Endothelial cell of umbilical vein (primary cell): ENCODE results near the gene CBFA2T3. TPM values are rescaled to one million over a fixed set of nuclear protein-coding genes. Genes with fewer than 3 reads are reported as not detected.

Experiments used
- BruUV-seq: library from RNA; stranded (reverse); fragments of 400-500 nt; replicated peaks from 2 replicates; lab custom pipeline; 2021; lab: Mats Ljungman, UMichigan
- CTCF ChIA-PET: fragments of 300-600, 350-600 bp; sonication (Branson Sonifier 250); formaldehyde crosslinking; loops from one replicate; lab custom pipeline; 2021; ENCODE audit warnings: antibody characterized with exemption, inconsistent platforms; lab: Charles Lee
- POLR2A ChIA-PET: fragments of 300-600, 350-600 bp; sonication (Branson Sonifier 250); formaldehyde crosslinking; loops from one replicate; lab custom pipeline; 2021; ENCODE audit warnings: antibody characterized with exemption, inconsistent platforms; lab: Charles Lee
- DNase-seq: peaks from one replicate; pipeline ENCODE4 v3.0.0-alpha.2; 2011; ENCODE audit warnings: low read depth, low spot score
- FAIRE-seq: peaks from 2 replicates; lab custom pipeline; 2011; peaks lifted over from hg19 to GRCh38; lab: Jason Lieb, UNC
- H2AFZ ChIP-seq: 2 replicates; pipeline ENCODE4 v1.6.0; 2012; ENCODE audit warnings: low read depth, low read length, control low read depth, inconsistent platforms
- H3K27ac ChIP-seq: 2 replicates; pipeline ENCODE4 v1.5.1; 2011; ENCODE audit warnings: low read depth, mild to moderate bottlenecking, control low read depth, low read length, moderate library complexity; ENCODE audit not compliant: insufficient read depth
- H3K27me3 ChIP-seq, 2 experiments: 2 replicates each; pipeline versions ENCODE4 v1.6.0 to v1.6.1; 2011; ENCODE audit warnings: low read length in 2 of 2, mixed read lengths in 1 of 2; ENCODE audit not compliant: control insufficient read depth in 2 of 2, insufficient read depth in 2 of 2
- H3K36me3 ChIP-seq, 2 experiments: 2 replicates in 1 of 2; 3 replicates in 1 of 2; pipeline ENCODE4 v1.5.1; 2011; ENCODE audit warnings: low read length in 2 of 2, mild to moderate bottlenecking in 1 of 2, moderate library complexity in 1 of 2; ENCODE audit not compliant: control insufficient read depth in 2 of 2, insufficient read depth in 2 of 2; ENCODE audit errors: extremely low read depth in 1 of 2
- H3K4me1 ChIP-seq: 3 replicates; pipeline ENCODE4 v1.5.1; 2011; ENCODE audit warnings: mild to moderate bottlenecking, low read length; ENCODE audit not compliant: control insufficient read depth, insufficient read depth; ENCODE audit errors: extremely low read depth
- H3K4me2 ChIP-seq: 2 replicates; pipeline ENCODE4 v1.6.1; 2011; ENCODE audit warnings: low read length, control low read depth, mixed read lengths; ENCODE audit not compliant: insufficient read depth
- H3K4me3 ChIP-seq, 3 experiments: fragments of 200-600 bp in 1 of 3; sonication (generic), shearing (Covaris generic) in 1 of 3; replicated peaks in 1 of 3; 2 replicates each; pipeline ENCODE4 v1.5.1; 2011 to 2016; ENCODE audit warnings: control low read depth in 3 of 3, low read length in 3 of 3, mild to moderate bottlenecking in 2 of 3, inconsistent platforms in 1 of 3, low read depth in 1 of 3, moderate library complexity in 1 of 3; ENCODE audit not compliant: insufficient read depth in 1 of 3
- H3K79me2 ChIP-seq: 2 replicates; pipeline ENCODE4 v1.6.0; 2012; ENCODE audit warnings: low read length, inconsistent platforms; ENCODE audit not compliant: control insufficient read depth, insufficient read depth
- H3K9ac ChIP-seq: replicated peaks from 2 replicates; pipeline ENCODE3; 2011; ENCODE audit warnings: low read length, control low read depth; ENCODE audit not compliant: insufficient read depth; ENCODE audit errors: extremely low read depth
- H3K9me1 ChIP-seq: replicated peaks from 3 replicates; pipeline ENCODE4 v1.6.0; 2011; ENCODE audit warnings: mild to moderate bottlenecking, low read length; ENCODE audit not compliant: control insufficient read depth, insufficient read depth; ENCODE audit errors: extremely low read depth
- H3K9me3 ChIP-seq: replicated peaks from 2 replicates; pipeline ENCODE4 v1.5.1; 2012; ENCODE audit warnings: low read length, inconsistent platforms; ENCODE audit not compliant: control insufficient read depth, insufficient read depth
- H4K20me1 ChIP-seq: replicated peaks from 2 replicates; pipeline ENCODE3; 2011; ENCODE audit warnings: mild to moderate bottlenecking, low read length; ENCODE audit not compliant: control insufficient read depth, insufficient read depth; ENCODE audit errors: extremely low read depth
- EZH2 ChIP-seq: IDR thresholded peaks from 2 replicates; pipeline ENCODE4 v1.6.1; 2012; ENCODE audit warnings: borderline replicate concordance, low read depth, mild to moderate bottlenecking, moderate library complexity, low read length, inconsistent platforms; ENCODE audit not compliant: severe bottlenecking
- FOS ChIP-seq: IDR thresholded peaks from 2 replicates; pipeline ENCODE4 v1.6.1; 2011; ENCODE audit warnings: mild to moderate bottlenecking, low read length, moderate library complexity, borderline replicate concordance; ENCODE audit not compliant: insufficient read depth
- GATA2 ChIP-seq: IDR thresholded peaks from 2 replicates; pipeline ENCODE4 v1.7.0; 2011; ENCODE audit warnings: low read depth, mild to moderate bottlenecking, moderate library complexity, mixed read lengths, low read length; ENCODE audit not compliant: insufficient read length, insufficient read depth
- JUN ChIP-seq: IDR thresholded peaks from 2 replicates; pipeline ENCODE4 v1.6.1; 2011; ENCODE audit warnings: borderline replicate concordance, low read depth; ENCODE audit not compliant: insufficient read length, insufficient read depth
- MYC ChIP-seq: IDR thresholded peaks from one replicate; pipeline ENCODE4 v1.6.1; 2011; ENCODE audit warnings: mild to moderate bottlenecking, low read depth, low read length
- POLR2A ChIP-seq: IDR thresholded peaks from 2 replicates; pipeline ENCODE4 v1.6.1; 2012; ENCODE audit warnings: low read depth, mild to moderate bottlenecking, control low read depth, low read length
- POLR2AphosphoS5 ChIP-seq: IDR thresholded peaks from 2 replicates; pipeline ENCODE4 v1.6.1; 2012; ENCODE audit warnings: low read depth, mild to moderate bottlenecking, control low read depth, low read length, moderate library complexity; ENCODE audit not compliant: insufficient read depth
- dilution Hi-C: fragments of 300-500 bp; cut with MboI; formaldehyde crosslinking; loops from one replicate; pipeline ENCODE4 v1.15.0; 2019; ENCODE audit warnings: low sequenced_read_pairs; ENCODE audit not compliant: extremely low pct_ligation_motif_present
- intact Hi-C: fragments of 100-400 bp; cut with micrococcal nuclease; formaldehyde crosslinking; loops from one replicate; pipeline ENCODE4 v1.10.0; 2022
- polyA plus RNA-seq, 4 experiments: library from polyadenylated mRNA; depleted of rRNA in 3 of 4; stranded (reverse) in 3 of 4; unstranded in 1 of 4; fragments of >200 nt; gene quantifications; 2 replicates each; pipeline versions ENCODE4 v1.2.1 to v1.2.3, GENCODE V29; 2011 to 2012; ENCODE audit warnings: missing spikeins in 1 of 4
- total RNA-seq: library from RNA; stranded (reverse); gene quantifications from 2 replicates; pipeline ENCODE4 v1.2.3, GENCODE V29; 2021
- TF ChIP-seq, protein P1 (sequence below): IDR thresholded peaks from 2 replicates; pipeline ENCODE4 v1.6.1; 2011; ENCODE audit not compliant: insufficient read depth, insufficient read length
- TF ChIP-seq, protein P2 (sequence below), 2 donors: IDR thresholded peaks; 1 replicate in 1 of 2; 2 replicates in 1 of 2; pipeline ENCODE4 v1.5.1; 2011; ENCODE audit warnings: low read length in 2 of 2, mild to moderate bottlenecking in 2 of 2, moderate library complexity in 2 of 2, control low read depth in 1 of 2, inconsistent platforms in 1 of 2, low read depth in 1 of 2; ENCODE audit not compliant: insufficient read depth in 1 of 2; ENCODE audit errors: extremely low read depth in 1 of 2

Gene CBFA2T3
- total and polyA plus RNA-seq, 2 donors (not counting 3 experiments of a cell fraction or from before 2014, with no cell fraction given): not detected

DNA sequence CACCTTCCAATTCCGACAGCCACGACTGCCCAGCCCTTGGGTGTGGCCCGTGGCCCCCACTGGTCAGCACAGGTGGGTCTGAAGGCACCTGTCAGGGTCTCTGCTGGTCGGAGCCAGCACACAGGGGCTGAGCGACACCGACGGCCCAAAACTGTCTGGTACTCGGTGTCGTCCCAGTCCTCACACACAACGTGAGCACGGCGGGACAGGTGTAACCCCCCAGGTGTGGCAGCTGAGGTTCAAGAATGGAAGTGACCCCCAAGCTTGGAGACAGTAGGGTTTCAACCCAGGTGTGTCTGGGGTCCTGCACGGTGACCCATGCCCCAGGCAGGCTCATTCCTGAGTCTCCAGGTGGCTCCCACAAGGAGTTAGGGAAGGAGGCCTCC is 121.3 kb downstream of the CBFA2T3 start:
- dilution Hi-C loops: no loop called here
- no peaks in the 10 kb centered on the region for H3K9me1 ChIP-seq
- no peaks in the 10 kb centered on the region for H4K20me1 ChIP-seq
- peaks cover 4% of the 10 kb centered on the region for H3K79me2 ChIP-seq
- H3K9me3 ChIP-seq: no peaks in the 10 kb centered on the region
- H3K4me3 ChIP-seq: peak overlapping the region in 1 of 3 experiments; percentile 48
- H3K27ac ChIP-seq: no peak overlapping the region
- intact Hi-C loops: loop anchor here (2.0 kb wide), 1 partner anchor 73 kb away; no protein-coding TSS in a partner anchor
- FAIRE-seq (no peak), DNase-seq (no peak)
- no peaks in the 10 kb centered on the region for H3K27me3 ChIP-seq
- TF ChIP-seq POLR2A (no peak), EZH2 (no peak), MYC (no peak), GATA2 (no peak), FOS (no peak), POLR2AphosphoS5 (no peak), JUN (no peak)
- TF ChIP-seq, protein P1, sequence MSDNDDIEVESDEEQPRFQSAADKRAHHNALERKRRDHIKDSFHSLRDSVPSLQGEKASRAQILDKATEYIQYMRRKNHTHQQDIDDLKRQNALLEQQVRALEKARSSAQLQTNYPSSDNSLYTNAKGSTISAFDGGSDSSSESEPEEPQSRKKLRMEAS: no peak
- TF ChIP-seq, protein P2, sequence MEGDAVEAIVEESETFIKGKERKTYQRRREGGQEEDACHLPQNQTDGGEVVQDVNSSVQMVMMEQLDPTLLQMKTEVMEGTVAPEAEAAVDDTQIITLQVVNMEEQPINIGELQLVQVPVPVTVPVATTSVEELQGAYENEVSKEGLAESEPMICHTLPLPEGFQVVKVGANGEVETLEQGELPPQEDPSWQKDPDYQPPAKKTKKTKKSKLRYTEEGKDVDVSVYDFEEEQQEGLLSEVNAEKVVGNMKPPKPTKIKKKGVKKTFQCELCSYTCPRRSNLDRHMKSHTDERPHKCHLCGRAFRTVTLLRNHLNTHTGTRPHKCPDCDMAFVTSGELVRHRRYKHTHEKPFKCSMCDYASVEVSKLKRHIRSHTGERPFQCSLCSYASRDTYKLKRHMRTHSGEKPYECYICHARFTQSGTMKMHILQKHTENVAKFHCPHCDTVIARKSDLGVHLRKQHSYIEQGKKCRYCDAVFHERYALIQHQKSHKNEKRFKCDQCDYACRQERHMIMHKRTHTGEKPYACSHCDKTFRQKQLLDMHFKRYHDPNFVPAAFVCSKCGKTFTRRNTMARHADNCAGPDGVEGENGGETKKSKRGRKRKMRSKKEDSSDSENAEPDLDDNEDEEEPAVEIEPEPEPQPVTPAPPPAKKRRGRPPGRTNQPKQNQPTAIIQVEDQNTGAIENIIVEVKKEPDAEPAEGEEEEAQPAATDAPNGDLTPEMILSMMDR (IDR thresholded peaks at IDR 0.05; ENCODE audit: extremely low read depth in 1 of 2, insufficient read depth in 1 of 2, low read depth in 1 of 2, low read length in 2 of 2): no peak
- ChIA-PET CTCF (no interaction called here), POLR2A (no interaction called here)
- H3K36me3 ChIP-seq: peaks cover 0 to 12% of the 10 kb centered on the region in 2 experiments
- H3K9ac ChIP-seq: no peak overlapping the region
- H3K4me2 ChIP-seq: peak overlapping the region; percentile 27
- H2AFZ ChIP-seq: no peak overlapping the region
- H3K4me1 ChIP-seq: peaks cover 4% of the 10 kb centered on the region
- BruUV-seq: no TSS peak
